Measurements from ENCODE around the gene BRD3OS.

- TF ChIP-seq CTCF (conservative IDR thresholded peaks at IDR 0.05; ENCODE audit: low read depth, low read length) (no peak), EZH2 (IDR thresholded peaks at IDR 0.05; ENCODE audit: borderline replicate concordance, low read depth, low read length, poor library complexity, severe bottlenecking) (no peak)
These were observed 14.7 kb upstream of the BRD3OS start for GRCh38 chr9:134010310-134011173.
